MM.1S (cell line): ENCODE measurements around the gene RNF123.

Experiments used
- CTCF ChIP-seq: fragments of 300-600 bp; sonication (generic); IDR thresholded peaks from 2 replicates; pipeline ENCODE4 v1.5.1; 2016; ENCODE audit warnings: antibody characterized with exemption, low read length, mixed read lengths
- EZH2phosphoT487 ChIP-seq: fragments of 300-600 bp; sonication (generic); IDR thresholded peaks from 2 replicates; pipeline ENCODE4 v1.6.1; 2018; ENCODE audit warnings: antibody characterized with exemption, low read length

- TF ChIP-seq EZH2phosphoT487 (no peak), CTCF (no peak)
These were observed 32.0 kb upstream of the RNF123 start for GRCh38 chr3:49657208-49657915.
